ENCODE data around the gene TEKT1.

- no peak for TF ChIP-seq CTCF (conservative IDR thresholded peaks at IDR 0.05; ENCODE audit: low read length)
- TF ChIP-seq EZH2phosphoT487 (IDR thresholded peaks at IDR 0.05; ENCODE audit: borderline replicate concordance, low read depth, low read length) = no peak
Measured at GRCh38 chr17:6755731-6756184, 75.8 kb downstream of the TEKT1 start, which contains the start of gene XAF1.

All from OCI-LY7 (cell line).